ENCODE data around the gene RSPO1. TPM values are rescaled to one million over a fixed set of nuclear protein-coding genes. Genes with fewer than 3 reads are reported as not detected.

Gene RSPO1
- total RNA-seq, 1 experiment from 2014 or later = not detected

- DNase-seq = no peak
- TF ChIP-seq EZH2 (IDR thresholded peaks at IDR 0.05; ENCODE audit: low read depth) = no peak
- TF ChIP-seq CTCF (conservative IDR thresholded peaks at IDR 0.05) = no peak
- no peaks in the 10 kb centered on the region for H3K79me2 ChIP-seq (ENCODE audit: low read depth)
- H3K36me3 ChIP-seq (ENCODE audit: low read depth) = peaks cover 31% of the 10 kb centered on the region; the same call in 1 of the 2 replicates
- H2AFZ ChIP-seq = no peak overlapping the region
- H3K4me3 ChIP-seq = no peak overlapping the region
- H3K4me1 ChIP-seq (replicated peaks; ENCODE audit: insufficient read depth) = no peaks in the 10 kb centered on the region
- ChIA-PET POLR2A (ENCODE audit: unreplicated experiment) (no interaction called here), CTCF (no interaction called here)
- H3F3A ChIP-seq (ENCODE audit: insufficient read depth, low read depth) = peaks cover 11% of the 10 kb centered on the region; the same call in 1 of the 2 replicates
- BruUV-seq (replicated peaks) = no TSS peak
- no peak overlapping the region for H3K27ac ChIP-seq
- H3K9me2 ChIP-seq (ENCODE audit: insufficient read depth) = no peaks in the 10 kb centered on the region; the same call in 1 of the 2 replicates
- H3K9me3 ChIP-seq (ENCODE audit: insufficient read depth, low read depth) = no peaks in the 10 kb centered on the region
- intact Hi-C loops (cut with micrococcal nuclease; ENCODE audit: unreplicated experiment) = loop anchor here (5.0 kb wide), 1 partner anchor 108 kb away; no protein-coding TSS in a partner anchor
- no peaks in the 10 kb centered on the region for H4K20me1 ChIP-seq (ENCODE audit: insufficient read depth)
- H3K4me2 ChIP-seq = no peak overlapping the region
- no peaks in the 10 kb centered on the region for H3K27me3 ChIP-seq (ENCODE audit: insufficient read depth, low read depth)
Observed at GRCh38 chr1:37564892-37565291, 69.8 kb downstream of the RSPO1 start.

- BruUV-seq (replicated peaks) = no TSS peak
- POLR2A ChIA-PET (ENCODE audit: unreplicated experiment) = no interaction called here
Observed at GRCh38 chr1:37562984-37563383, 71.7 kb downstream of the RSPO1 start.

More at GRCh38 chr1:37562984-37563383, 71.7 kb downstream of the RSPO1 start:
- H4K20me1 ChIP-seq (ENCODE audit: insufficient read depth) = no peaks in the 10 kb centered on the region
- intact Hi-C loops (cut with micrococcal nuclease; ENCODE audit: unreplicated experiment) = loop anchor here (5.0 kb wide), 1 partner anchor 106 kb away; no protein-coding TSS in a partner anchor
- no peak overlapping the region for H3K27ac ChIP-seq
- H3K9me3 ChIP-seq (ENCODE audit: insufficient read depth, low read depth) = no peaks in the 10 kb centered on the region
- TF ChIP-seq CTCF (conservative IDR thresholded peaks at IDR 0.05) (no peak), EZH2 (IDR thresholded peaks at IDR 0.05; ENCODE audit: low read depth) (no peak)
- no peaks in the 10 kb centered on the region for H3K9me2 ChIP-seq (ENCODE audit: insufficient read depth)
- CTCF ChIA-PET = no interaction called here
- H3K36me3 ChIP-seq (ENCODE audit: low read depth) = peaks cover 15% of the 10 kb centered on the region; the same call in 1 of the 2 replicates
- no peak overlapping the region for H3K4me3 ChIP-seq
- H2AFZ ChIP-seq = no peak overlapping the region
- H3K4me1 ChIP-seq (replicated peaks; ENCODE audit: insufficient read depth) = no peaks in the 10 kb centered on the region
- no peak overlapping the region for H3K4me2 ChIP-seq
- H3F3A ChIP-seq (ENCODE audit: insufficient read depth, low read depth) = peaks cover 11% of the 10 kb centered on the region; the same call in 1 of the 2 replicates
- H3K27me3 ChIP-seq (ENCODE audit: insufficient read depth, low read depth) = no peaks in the 10 kb centered on the region
- H3K79me2 ChIP-seq (ENCODE audit: low read depth) = no peaks in the 10 kb centered on the region
- no peak for DNase-seq

Other genes starting within 250 kb of the RSPO1 start
- gene ZC3H12A, start 160.3 kb downstream of the RSPO1 start, total RNA-seq (2021) = 18.7 and 18.9 TPM in 2 replicates
- 72.3 and 88.7 TPM in 2 replicates for gene MEAF6, start 120.1 kb downstream of the RSPO1 start, total RNA-seq (2021)
- 23.5 and 32.5 TPM in 2 replicates for gene SNIP1, start 80.6 kb downstream of the RSPO1 start, total RNA-seq (2021)
- gene DNALI1, start 78.0 kb downstream of the RSPO1 start, total RNA-seq (2021) = not detected in 2 replicates
- 51.3 and 51.9 TPM in 2 replicates for gene GNL2, start 39.0 kb downstream of the RSPO1 start, total RNA-seq (2021)
- gene CDCA8, start 57.6 kb upstream of the RSPO1 start, total RNA-seq (2021) = 42.8 and 57.9 TPM in 2 replicates
- gene EPHA10, start 130.2 kb upstream of the RSPO1 start, total RNA-seq (2021) = 7.6 and 12.1 TPM in 2 replicates
- gene MANEAL, start 159.0 kb upstream of the RSPO1 start, total RNA-seq (2021) = 11.3 and 13.1 TPM in 2 replicates
- gene C1orf122, start 172.9 kb upstream of the RSPO1 start, total RNA-seq (2021) = 51.8 and 75.8 TPM in 2 replicates
- gene YRDC, start 173.3 kb upstream of the RSPO1 start, total RNA-seq (2021) = 13.2 and 16.0 TPM in 2 replicates
- 22.1 and 22.5 TPM in 2 replicates for gene MTF1, start 224.7 kb upstream of the RSPO1 start, total RNA-seq (2021)

Data from PC-9 (cell line).